AG09309 (cell line): ENCODE measurements around the gene KPRP.

Experiments used
- DNase-seq: peaks from one replicate; pipeline ENCODE4 v3.0.0-alpha.2; 2010; ENCODE audit warnings: low read depth
- H3K4me3 ChIP-seq: 2 replicates; pipeline ENCODE4 v1.5.1; 2011; ENCODE audit warnings: mild to moderate bottlenecking, low read depth, low read length, moderate library complexity; ENCODE audit not compliant: control insufficient read depth
- CTCF ChIP-seq: IDR thresholded peaks from 2 replicates; pipeline ENCODE4 v1.5.1; 2011; ENCODE audit warnings: mild to moderate bottlenecking, low read depth, low read length, inconsistent platforms; ENCODE audit not compliant: insufficient read depth, control insufficient read depth; ENCODE audit errors: missing control alignments

The KPRP gene

GRCh38 chr1:152768847-152769533 is 11.2 kb downstream of the KPRP start:
- no peak for DNase-seq
- TF ChIP-seq CTCF: no peak
- H3K4me3 ChIP-seq: no peak overlapping the region

- DNase-seq: no peak
- TF ChIP-seq CTCF: no peak
- H3K4me3 ChIP-seq: no peak overlapping the region
These were observed 12.6 kb downstream of the KPRP start for GRCh38 chr1:152770411-152770810.

GRCh38 chr1:152774875-152775274 is 17.1 kb downstream of the KPRP start, which contains the start of gene LCE1F:
TSS of gene LCE1F (plus strand) at chr1:152775140. CDS start at chr1:152776372, 1,232 bp downstream.
- no peak for DNase-seq
- TF ChIP-seq CTCF: no peak
- H3K4me3 ChIP-seq: no peak within 1 kb of the TSS

GRCh38 chr1:152776361-152776760 is 18.5 kb downstream of the KPRP start:
- no peak overlapping the region for H3K4me3 ChIP-seq
- no peak for DNase-seq
- no peak for TF ChIP-seq CTCF

- H3K4me3 ChIP-seq: no peak overlapping the region
- DNase-seq: no peak
- no peak for TF ChIP-seq CTCF
These were observed 19.8 kb downstream of the KPRP start for GRCh38 chr1:152777510-152778137.

GRCh38 chr1:152783095-152783494 is 25.3 kb downstream of the KPRP start:
- DNase-seq: no peak
- H3K4me3 ChIP-seq: no peak overlapping the region
- no peak for TF ChIP-seq CTCF
